ENCODE results near the gene WHAMM. TPM values are rescaled to one million over a fixed set of nuclear protein-coding genes. Genes with fewer than 3 reads are reported as not detected.

WHAMM gene
- total RNA-seq, 1 donor from 2014 or later = 8.1 TPM

DNA sequence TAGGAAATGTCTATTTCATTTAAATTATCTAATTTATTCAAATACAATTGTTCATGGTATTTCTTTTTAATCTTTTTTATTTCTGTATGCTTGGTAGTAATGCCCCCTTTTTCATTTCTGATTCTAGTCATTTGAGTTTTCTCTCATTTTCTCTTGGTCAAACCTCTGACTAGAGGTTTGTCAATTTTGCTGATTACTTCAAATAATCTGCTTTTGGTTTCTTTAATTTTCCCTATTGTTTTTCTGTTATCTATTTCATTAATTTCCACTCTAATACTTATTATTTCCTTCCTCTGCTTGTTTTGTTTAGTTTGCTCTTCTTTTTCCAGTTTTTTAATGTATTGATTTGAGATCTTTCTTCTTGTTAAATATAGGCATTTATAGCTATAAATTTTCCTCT lies 15.7 kb upstream of the WHAMM start:
- DNase-seq (ENCODE audit: low spot score, unreplicated experiment) = no peak
- peaks cover 6% of the 10 kb centered on the region for H3K27me3 Mint-ChIP-seq
- H3K27ac Mint-ChIP-seq = no peak overlapping the region
- H3K4me1 Mint-ChIP-seq (ENCODE audit: low read depth) = no peaks in the 10 kb centered on the region
- H3K36me3 Mint-ChIP-seq (ENCODE audit: insufficient read depth) = peaks cover 1% of the 10 kb centered on the region
- H3K4me3 Mint-ChIP-seq (ENCODE audit: low read depth) = no peak overlapping the region
- peaks cover 15% of the 10 kb centered on the region for H3K9me3 Mint-ChIP-seq (ENCODE audit: low read depth)
- TF ChIP-seq CTCF (IDR thresholded peaks at IDR 0.05; ENCODE audit: unreplicated experiment) = no peak

GRCh38 chr15:82798104-82798503 lies 11.3 kb upstream of the WHAMM start:
- H3K9me3 Mint-ChIP-seq (ENCODE audit: low read depth) = peaks cover 11% of the 10 kb centered on the region
- H3K27me3 Mint-ChIP-seq = peaks cover 38% of the 10 kb centered on the region
- H3K36me3 Mint-ChIP-seq (ENCODE audit: insufficient read depth) = peaks cover 1% of the 10 kb centered on the region
- no peaks in the 10 kb centered on the region for H3K4me1 Mint-ChIP-seq (ENCODE audit: low read depth)
- DNase-seq (ENCODE audit: low spot score, unreplicated experiment) = no peak
- no peak for TF ChIP-seq CTCF (IDR thresholded peaks at IDR 0.05; ENCODE audit: unreplicated experiment)
- H3K27ac Mint-ChIP-seq = no peak overlapping the region
- no peak overlapping the region for H3K4me3 Mint-ChIP-seq (ENCODE audit: low read depth)

- H3K9me3 Mint-ChIP-seq (ENCODE audit: low read depth) = peaks cover 8% of the 10 kb centered on the region
- no peak overlapping the region for H3K4me3 Mint-ChIP-seq (ENCODE audit: low read depth)
- peaks cover 43% of the 10 kb centered on the region for H3K27me3 Mint-ChIP-seq
- TF ChIP-seq CTCF (IDR thresholded peaks at IDR 0.05; ENCODE audit: unreplicated experiment) = no peak
- no peak for DNase-seq (ENCODE audit: low spot score, unreplicated experiment)
- no peak overlapping the region for H3K27ac Mint-ChIP-seq
- no peaks in the 10 kb centered on the region for H3K36me3 Mint-ChIP-seq (ENCODE audit: insufficient read depth)
- H3K4me1 Mint-ChIP-seq (ENCODE audit: low read depth) = no peaks in the 10 kb centered on the region
Measured at GRCh38 chr15:82798531-82799166, 10.8 kb upstream of the WHAMM start.

DNA sequence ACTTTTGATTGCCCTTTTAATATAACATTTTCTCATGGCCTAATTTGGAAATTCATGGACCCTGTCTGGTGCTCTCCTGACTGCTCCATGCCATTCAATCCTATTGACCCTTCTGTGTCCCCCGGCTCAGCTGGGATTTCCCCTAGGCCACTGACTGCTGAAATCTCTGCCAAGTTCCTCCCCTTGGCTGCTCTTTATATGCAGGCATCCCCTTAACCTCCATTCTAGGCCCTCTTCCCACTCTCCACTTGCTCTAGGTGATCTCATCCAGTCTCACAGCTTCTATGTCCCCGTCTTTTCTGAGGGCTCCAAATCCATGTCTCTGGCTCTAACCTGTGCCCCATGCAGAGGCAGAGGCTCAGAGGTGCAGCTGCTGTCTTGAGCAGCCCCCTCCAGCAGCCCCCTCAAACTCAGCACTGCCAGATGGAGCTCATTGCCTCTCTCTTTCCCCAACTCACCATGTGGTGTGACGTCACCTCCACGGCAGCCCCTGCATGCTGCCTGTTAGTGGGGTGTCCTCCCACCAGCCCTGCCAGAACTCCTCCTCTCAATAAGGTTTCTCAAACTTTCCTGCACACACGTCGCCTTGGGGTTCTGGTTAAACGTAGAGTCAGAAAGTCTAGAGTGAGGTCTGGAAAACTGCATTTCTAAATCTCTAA lies 10.1 kb upstream of the WHAMM start:
- H3K4me3 Mint-ChIP-seq (ENCODE audit: low read depth) = no peak overlapping the region
- no peak for DNase-seq (ENCODE audit: low spot score, unreplicated experiment)
- no peak for TF ChIP-seq CTCF (IDR thresholded peaks at IDR 0.05; ENCODE audit: unreplicated experiment)
- H3K4me1 Mint-ChIP-seq (ENCODE audit: low read depth) = no peaks in the 10 kb centered on the region
- H3K27ac Mint-ChIP-seq = no peak overlapping the region
- no peaks in the 10 kb centered on the region for H3K36me3 Mint-ChIP-seq (ENCODE audit: insufficient read depth)
- H3K27me3 Mint-ChIP-seq = peaks cover 48% of the 10 kb centered on the region
- H3K9me3 Mint-ChIP-seq (ENCODE audit: low read depth) = peaks cover 1% of the 10 kb centered on the region

GRCh38 chr15:82802497-82802896 lies 6.9 kb upstream of the WHAMM start:
- no peak for DNase-seq (ENCODE audit: low spot score, unreplicated experiment)
- Mint-ChIP-seq H3K36me3 (ENCODE audit: insufficient read depth) (no peaks in the 10 kb centered on the region), H3K4me3 (ENCODE audit: low read depth) (no peak overlapping the region), H3K27ac (no peak overlapping the region), H3K9me3 (ENCODE audit: low read depth) (no peaks in the 10 kb centered on the region), H3K27me3 (peaks cover 44% of the 10 kb centered on the region), H3K4me1 (ENCODE audit: low read depth) (no peaks in the 10 kb centered on the region)
- TF ChIP-seq CTCF (IDR thresholded peaks at IDR 0.05; ENCODE audit: unreplicated experiment) = no peak

Data from progenitor cell of endocrine pancreas (in vitro differentiated cells).